Myocyte (in vitro differentiated cells): ENCODE data around the gene BEAN1. TPM values are rescaled to one million over a fixed set of nuclear protein-coding genes. Genes with fewer than 3 reads are reported as not detected.
A peak's percentile ranks its signal among the peaks of the same experiment; 100 is the strongest.

Experiments used
- DNase-seq: peaks from one replicate; pipeline ENCODE4 v3.0.0-alpha.2; 2012; ENCODE audit warnings: low read depth
- total RNA-seq: library from RNA; depleted of rRNA; stranded (reverse); fragments of >200 nt; gene quantifications from 2 replicates; pipeline ENCODE4 v1.2.3, GENCODE V29; 2014

The BEAN1 gene
- total RNA-seq, 1 donor from 2014 or later = 19.1 TPM

DNA sequence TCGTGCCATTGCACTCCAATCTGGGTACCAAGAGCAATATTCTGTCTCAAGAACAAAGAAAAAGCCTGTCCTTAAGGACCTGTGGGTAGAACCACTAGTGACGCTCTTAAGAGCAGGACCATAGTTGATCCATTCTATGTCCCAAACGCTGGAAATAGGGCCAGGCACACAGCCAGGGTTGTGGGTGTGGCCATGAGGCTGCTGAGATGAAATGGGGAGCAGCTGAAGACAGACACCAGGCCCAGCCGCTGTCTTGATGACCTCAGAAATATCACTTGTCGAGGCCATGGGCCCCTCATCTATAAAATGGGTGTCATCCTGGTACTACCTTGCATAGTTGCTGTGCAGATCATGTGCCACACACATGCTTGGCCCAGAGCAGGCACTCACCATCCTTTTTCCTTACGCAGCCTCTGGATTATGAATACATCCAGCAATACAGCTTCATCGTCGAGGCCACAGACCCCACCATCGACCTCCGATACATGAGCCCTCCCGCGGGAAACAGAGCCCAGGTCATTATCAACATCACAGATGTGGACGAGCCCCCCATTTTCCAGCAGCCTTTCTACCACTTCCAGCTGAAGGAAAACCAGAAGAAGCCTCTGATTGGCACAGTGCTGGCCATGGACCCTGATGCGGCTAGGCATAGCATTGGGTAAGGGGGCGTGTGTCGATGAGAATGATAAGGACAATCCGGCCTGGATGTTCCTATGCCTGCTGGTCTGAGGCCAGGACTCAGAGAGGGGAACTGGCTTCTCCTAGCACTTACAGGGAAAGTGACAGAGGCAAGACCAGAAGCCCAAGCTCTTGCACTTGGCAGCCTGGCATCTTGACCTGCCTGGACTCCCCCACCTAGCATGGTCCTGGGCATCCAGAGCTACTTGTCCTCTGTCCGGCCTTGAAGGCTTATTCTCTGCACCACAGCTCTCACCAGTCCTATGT, 35.1 kb upstream of the BEAN1 start:
- peak; percentile 49 for DNase-seq

DNA sequence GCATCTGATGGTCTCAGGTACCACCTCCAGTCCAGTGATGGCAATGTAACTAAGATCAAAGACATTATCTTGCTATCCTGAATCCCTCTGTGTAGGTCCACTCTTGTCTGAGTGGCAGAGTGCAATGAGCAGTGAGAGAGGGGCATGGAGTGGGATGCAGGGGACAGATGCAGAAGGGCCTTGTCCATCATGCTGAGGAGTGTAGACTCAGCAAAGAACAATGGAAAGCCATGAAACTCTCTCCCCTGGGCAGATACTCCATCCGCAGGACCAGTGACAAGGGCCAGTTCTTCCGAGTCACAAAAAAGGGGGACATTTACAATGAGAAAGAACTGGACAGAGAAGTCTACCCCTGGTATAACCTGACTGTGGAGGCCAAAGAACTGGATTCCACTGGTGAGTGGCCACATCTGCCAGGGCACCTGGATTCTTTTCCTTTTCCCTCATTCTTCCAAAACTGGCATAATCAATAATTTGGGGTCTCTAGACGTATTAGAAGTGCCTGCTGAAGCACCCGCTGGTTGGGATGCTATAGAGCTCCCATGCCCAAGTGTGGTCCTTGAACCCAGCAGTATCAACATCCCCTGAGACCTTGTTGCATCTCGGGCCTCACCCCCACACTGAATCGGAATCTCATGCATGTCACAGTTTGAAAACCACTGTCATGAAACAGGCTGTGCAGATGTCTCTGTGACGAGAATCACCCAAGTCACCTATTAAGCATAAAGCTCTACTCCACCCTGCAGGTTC, 31.1 kb upstream of the BEAN1 start:
- DNase-seq = no peak

DNA sequence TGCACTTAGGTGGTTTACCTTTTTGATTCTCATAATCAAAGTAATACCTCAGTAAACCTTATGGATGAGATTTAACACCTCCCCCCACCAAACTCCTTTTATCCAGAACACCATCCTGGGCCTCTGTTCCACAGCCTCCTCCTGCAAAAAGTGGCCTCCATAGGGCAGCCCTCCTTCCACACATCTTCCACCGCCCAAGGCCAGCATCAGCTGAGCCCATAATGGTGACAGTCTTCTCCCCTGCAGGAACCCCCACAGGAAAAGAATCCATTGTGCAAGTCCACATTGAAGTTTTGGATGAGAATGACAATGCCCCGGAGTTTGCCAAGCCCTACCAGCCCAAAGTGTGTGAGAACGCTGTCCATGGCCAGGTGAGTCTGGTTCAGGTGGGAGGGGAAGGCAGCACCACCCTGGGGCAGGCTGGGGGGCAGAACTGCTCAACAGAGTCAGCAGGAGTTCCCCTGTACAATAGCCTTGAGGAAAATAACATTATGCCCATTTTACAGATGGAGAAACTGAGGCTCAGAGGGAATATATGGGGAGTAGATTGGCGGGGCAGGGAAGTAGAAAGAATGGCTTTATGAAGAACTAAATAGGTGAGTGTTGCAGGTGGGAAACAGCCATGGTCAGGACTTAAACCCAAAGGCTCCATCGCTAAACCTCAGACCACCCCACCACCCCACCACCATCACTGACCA, 29.2 kb upstream of the BEAN1 start:
- no peak for DNase-seq

DNA sequence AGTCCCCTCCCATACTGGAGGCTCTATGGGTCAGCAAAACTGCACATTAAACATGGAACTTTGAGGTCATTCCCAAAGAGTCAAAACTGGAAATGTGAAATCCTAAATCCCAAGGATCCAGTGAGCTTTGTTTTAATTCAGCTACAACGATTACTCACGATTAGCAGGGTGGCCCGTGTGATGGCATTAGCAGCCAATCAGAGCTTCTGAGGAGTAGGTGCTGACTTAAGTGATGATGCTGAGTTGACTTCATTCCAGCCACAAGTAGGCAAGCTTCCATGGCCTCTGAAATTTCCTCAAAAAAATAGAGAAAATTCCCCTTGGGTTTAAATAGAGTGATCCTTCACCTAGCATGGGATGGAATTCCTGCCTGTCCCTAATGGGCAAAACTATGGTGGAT, 28.1 kb upstream of the BEAN1 start:
- no peak for DNase-seq

DNA sequence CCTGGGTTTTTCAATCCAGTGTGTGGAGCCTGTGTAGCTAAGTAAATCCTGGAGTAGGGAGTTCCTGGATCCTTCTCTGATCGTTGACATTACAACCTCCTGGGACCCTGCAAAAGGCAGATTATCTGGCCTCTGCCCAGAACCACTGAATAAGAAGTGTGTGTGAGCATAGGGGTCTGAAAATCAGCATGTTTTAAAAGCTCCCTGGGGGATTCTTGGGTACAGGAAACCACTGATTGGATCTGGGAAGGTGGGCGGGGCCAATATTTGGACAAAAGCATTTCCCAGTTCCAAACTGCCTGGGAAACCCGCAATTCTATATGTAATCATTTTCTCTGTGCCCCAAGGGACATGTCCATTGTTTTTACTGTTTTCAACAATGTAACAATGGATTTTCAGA, 27.2 kb upstream of the BEAN1 start:
- no peak for DNase-seq

DNA sequence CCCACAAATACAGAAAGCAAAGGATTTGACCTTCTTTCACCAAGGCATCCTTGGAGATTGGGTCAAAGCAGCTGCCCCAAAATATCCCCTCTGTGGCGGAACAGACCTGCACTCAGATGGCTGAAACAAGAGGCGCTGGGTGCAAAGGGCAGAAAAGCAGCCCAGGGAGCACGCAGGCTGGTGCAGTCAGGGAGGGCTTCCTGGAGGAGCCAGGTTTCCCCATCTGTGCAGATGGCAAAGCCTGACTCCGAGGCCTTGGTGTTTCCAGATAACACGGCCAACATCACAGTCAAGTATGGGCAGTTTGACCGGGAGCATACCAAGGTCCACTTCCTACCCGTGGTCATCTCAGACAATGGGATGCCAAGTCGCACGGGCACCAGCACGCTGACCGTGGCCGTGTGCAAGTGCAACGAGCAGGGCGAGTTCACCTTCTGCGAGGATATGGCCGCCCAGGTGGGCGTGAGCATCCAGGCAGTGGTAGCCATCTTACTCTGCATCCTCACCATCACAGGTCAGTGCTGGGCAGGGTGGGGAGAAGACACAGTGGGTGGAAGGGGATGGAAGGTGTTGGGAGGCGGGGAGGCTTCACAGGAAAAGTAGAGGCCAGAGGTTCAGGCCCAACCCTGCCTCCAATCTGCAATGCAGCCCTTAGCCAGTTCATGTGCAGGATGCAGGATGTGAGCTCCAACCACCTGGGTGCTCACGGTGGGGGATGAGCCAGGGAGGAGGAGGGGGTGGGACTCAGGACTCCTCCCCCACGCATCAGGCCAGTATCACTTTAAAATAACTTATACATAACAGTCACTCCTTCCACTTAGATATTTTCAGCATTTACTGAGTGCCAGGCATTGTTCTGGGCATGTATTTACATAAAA, 26.4 kb upstream of the BEAN1 start:
- DNase-seq = no peak

DNA sequence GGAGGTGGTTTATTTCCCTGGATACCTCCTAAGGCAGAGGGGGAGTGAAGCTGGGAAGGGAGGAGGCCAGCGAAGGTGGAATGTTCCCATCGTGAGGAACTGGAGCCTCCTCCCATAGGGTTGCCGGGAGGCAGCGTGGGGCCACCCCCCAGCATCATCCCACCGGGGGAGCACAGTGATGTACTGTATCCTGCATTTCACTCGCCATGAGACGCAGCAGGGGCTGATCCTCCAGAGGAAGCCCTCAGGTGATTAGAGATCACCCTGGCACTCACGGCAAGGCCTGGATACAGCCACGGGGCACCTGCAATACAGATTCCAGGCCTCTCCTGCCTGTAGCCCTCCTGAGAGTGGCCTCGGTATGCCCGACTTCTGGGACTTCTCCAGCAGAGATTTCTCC, 25.5 kb upstream of the BEAN1 start:
- DNase-seq = no peak

DNA sequence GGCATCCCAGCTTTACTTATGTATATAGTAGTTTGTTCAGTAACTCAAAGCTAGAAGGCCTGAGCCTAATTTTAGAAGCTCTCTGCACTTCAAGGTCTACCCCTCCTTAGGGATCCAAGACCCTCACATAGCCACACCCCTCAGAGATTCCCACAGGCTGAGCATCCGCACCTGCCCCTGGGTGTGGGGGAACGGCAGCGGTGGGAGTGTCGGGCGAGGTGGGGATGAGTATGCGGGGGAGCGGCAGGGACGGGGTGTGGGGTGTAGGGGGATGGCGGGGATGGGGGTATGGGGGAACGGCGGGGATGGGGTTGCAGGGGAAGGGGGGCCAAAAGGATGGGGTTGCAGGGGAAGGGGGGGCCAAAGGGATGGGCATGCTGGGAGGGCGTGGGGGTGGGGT, 24.9 kb upstream of the BEAN1 start:
- no peak for DNase-seq

DNA sequence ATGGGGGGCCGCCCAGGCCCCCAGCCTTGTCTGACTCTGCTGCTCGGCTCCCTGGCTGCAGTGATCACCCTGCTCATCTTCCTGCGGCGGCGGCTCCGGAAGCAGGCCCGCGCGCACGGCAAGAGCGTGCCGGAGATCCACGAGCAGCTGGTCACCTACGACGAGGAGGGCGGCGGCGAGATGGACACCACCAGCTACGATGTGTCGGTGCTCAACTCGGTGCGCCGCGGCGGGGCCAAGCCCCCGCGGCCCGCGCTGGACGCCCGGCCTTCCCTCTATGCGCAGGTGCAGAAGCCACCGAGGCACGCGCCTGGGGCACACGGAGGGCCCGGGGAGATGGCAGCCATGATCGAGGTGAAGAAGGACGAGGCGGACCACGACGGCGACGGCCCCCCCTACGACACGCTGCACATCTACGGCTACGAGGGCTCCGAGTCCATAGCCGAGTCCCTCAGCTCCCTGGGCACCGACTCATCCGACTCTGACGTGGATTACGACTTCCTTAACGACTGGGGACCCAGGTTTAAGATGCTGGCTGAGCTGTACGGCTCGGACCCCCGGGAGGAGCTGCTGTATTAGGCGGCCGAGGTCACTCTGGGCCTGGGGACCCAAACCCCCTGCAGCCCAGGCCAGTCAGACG, 24.4 kb upstream of the BEAN1 start:
- no peak for DNase-seq

DNA sequence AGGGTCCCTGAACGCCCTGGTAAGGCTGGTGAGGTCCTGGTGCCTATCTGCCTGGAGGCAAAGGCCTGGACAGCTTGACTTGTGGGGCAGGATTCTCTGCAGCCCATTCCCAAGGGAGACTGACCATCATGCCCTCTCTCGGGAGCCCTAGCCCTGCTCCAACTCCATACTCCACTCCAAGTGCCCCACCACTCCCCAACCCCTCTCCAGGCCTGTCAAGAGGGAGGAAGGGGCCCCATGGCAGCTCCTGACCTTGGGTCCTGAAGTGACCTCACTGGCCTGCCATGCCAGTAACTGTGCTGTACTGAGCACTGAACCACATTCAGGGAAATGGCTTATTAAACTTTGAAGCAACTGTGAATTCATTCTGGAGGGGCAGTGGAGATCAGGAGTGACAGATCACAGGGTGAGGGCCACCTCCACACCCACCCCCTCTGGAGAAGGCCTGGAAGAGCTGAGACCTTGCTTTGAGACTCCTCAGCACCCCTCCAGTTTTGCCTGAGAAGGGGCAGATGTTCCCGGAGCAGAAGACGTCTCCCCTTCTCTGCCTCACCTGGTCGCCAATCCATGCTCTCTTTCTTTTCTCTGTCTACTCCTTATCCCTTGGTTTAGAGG, 23.5 kb upstream of the BEAN1 start:
- no peak for DNase-seq

DNA sequence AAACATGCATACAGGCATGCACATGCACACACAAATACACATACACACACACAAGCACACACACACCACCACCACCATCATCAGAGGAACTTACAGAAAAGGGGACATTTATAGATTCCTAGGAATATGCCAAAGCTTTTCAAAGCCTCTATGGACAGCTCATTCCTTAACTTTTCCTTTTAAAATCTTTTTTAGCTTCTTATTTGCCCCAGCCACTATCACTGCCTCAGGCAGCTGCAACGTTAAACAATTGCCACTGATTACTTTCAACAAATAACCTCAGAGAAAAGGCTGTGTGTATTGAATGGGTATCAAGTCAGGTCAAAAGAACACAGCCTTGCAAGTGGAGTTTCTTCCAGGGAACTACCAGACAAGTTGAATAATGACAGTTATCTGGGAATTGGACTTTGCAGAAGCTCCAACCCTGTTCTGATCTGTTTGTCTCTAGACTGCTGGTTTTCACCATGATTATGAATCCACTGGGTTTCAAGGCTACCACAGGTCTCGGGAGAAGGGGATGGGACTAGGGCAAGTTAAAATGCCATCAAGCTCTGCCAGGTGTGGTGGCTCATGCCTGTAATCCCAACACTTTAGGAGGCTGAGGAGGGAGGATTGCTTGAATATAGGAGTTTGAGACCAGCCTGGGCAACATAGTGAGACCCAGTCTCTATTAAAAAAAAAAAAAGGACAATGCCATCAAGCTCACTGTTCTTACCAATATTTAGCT, 21.9 kb upstream of the BEAN1 start:
- no peak for DNase-seq

DNA sequence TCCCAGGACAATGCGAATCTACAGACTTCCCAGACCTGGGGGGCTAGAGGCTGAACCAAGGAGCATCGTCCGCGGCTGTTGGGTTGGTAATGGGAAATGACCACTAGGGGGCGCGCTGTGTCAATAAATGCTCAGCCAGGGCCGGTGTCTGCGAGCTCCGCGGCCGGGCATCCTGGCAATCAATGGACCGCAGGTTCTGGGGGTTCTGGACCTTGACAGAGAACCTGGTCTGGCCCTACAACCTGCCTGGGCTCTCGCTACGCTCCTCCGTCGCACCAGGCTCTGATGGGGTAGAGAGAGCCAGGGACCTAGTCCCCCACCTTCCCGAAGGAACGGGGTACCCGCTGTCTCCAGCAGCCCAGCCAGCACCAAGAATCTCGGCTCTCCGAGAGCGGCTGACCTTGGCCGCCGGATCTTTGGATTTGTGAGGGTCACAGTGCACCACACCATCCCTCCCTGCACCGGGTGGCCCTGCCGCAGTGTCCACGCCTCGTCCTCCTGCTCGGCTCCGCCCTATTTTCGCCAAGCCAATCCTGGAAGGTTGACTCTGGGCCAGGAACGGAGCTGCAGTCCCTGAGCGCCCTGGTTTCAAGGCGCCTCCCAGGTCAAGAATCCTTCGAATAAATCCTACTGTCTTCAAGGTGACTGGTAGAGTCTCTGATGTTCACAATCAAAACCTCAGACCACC, 20.4 kb upstream of the BEAN1 start:
- peak; percentile 79 for DNase-seq

DNA sequence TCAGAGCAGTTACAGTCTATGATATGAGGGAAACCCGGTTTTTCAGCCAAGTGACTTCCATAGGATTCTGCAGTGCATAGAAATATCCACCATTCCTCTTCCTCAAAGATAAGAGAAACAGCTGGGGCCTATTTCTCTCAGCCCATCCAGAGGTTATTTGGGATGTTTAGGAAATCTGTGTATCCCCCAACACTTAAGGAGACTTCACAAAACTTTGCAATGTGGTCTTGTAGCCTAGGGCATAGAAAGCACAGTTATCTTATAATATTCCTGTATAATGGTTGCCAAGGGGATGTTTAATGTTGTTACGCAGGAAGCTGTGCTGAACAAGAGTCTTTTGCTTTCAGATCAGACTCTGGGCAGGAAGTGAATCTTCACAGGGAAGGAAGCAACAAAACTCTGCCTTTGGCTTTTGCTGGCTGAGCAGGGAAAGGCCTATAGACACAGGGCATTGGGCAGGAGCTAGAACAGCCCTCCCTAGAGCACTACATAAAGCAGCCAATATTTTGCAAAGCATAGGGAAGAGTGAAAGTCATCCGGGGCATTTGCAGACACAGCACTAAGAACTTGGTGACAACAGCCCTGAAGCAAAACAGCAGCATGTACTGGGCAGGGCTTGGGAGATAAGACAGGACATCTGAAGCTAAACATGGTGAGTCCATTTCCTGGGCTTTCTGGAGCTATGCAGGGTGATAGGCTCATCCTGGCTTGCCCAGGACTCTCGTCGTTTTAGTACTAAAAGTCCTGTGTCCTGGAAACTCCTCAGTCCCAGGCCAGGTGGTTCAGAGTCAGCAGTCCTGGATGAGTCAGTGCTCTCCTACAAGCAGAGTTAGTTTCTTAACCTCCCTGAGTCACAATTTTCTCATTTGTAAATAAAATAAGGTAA, 18.7 kb upstream of the BEAN1 start:
- DNase-seq = peak; percentile 57

DNA sequence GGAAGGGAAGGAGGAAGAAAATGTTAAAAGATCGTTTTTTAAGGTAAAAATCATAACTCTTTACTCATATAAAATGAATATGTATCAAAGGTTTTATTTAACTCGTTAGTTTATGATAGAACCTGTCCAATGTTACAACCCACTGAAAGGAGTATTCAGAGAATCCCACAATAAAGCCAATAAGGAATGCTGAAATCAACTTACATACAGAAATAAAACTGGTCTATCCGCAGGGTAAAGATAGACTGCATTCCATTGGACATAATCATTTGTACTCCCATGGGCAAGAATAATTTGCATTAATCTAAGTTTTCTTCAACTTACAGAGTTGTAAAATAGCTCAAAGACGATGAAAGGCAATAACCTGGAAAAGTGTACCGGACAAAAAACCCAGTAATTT, 17.9 kb upstream of the BEAN1 start:
- peak; percentile 42 for DNase-seq

DNA sequence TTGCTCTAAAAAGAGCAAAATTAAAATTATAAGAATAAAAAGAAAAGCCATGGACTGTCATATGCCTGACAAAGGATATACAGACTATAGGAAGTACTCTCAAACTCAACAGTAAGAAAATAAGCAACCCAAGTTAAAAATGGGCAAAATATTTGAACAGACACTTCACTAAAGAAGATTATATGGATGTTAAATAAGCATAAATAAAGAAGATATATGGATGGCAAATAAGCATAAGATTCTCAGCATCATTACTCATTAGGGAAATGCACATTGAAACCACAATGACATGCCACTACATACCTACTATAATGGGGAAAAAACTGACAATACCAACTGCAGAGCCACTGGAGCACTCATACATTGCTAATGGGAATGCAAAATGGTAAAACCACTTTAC, 14.9 kb upstream of the BEAN1 start:
- DNase-seq = no peak

DNA sequence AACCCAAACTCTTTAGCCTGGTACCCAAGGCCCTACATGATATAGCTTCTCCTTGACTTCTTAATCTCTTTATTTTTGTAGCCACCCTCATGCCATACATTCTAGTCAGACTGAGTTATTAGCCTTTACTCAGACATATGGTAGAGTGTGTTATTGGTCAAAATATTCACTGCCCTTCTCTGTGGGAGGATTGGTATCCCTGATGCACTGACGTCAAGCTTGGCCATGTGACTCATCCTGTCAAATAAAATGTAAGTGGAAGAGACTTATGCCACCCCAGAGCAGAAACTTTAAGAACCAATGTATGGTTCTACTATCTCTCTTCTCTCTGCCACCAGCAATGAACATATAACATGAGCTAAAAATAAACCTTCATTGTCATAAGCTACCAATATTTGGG, 12.2 kb upstream of the BEAN1 start:
- DNase-seq = no peak

DNA sequence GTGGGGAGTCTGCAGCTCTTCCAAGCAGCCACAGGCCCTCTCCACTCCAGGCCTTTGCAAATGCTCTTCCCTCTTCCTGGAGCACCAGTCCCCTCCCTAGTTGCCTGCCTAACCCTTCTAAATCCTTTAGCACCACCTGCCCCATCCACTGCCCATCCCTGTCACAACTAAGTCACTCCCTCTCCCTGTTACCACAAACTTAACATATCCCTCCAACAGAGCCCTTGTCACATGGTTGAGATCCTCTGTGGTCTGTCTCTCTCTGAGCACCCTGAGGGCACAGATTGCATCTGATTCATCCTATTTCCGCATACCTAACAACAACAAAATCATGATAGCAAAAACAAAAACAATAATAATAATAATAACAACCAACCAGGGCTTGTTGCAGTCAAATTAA, 11.0 kb upstream of the BEAN1 start:
- peak; percentile 63 for DNase-seq
